Panc1 (cell line): Measurements from ENCODE around the gene ZBED5. TPM values are rescaled to one million over a fixed set of nuclear protein-coding genes. Genes with fewer than 3 reads are reported as not detected.

ENCODE experiments used
- ATAC-seq: fragments of 200-7000 bp; cut with Tn5 transposase; 2 replicates; pipeline ENCODE4 v1.9.1; 2020; ENCODE audit warnings: mild to moderate bottlenecking, moderate library complexity
- BruUV-seq: library from RNA; stranded (reverse); fragments of 400-500 nt; replicated peaks from 2 replicates; lab custom pipeline; 2021; lab: Mats Ljungman, UMichigan
- CTCF ChIA-PET: fragments of 300-600 bp; sonication (Branson Sonifier 250); formaldehyde crosslinking; loops from one replicate; lab custom pipeline; 2022; ENCODE audit warnings: antibody characterized with exemption; lab: Charles Lee
- POLR2A ChIA-PET: fragments of 300-600 bp; sonication (Branson Sonifier 250); formaldehyde crosslinking; loops from one replicate; lab custom pipeline; 2022; ENCODE audit warnings: antibody characterized with exemption; lab: Charles Lee
- DNase-seq: peaks from one replicate; pipeline ENCODE4 v3.0.0-alpha.2; 2010; ENCODE audit warnings: low read depth, low spot score
- H3K27ac ChIP-seq: 2 replicates; pipeline ENCODE4 v1.5.1; 2011; ENCODE audit warnings: mild to moderate bottlenecking, low read length, inconsistent platforms
- H3K27me3 ChIP-seq: fragments of 200-500 bp; sonication (Bioruptor generic); 2 replicates; pipeline ENCODE4 v1.6.0; 2014; ENCODE audit warnings: low read length, inconsistent platforms; ENCODE audit not compliant: control insufficient read depth, insufficient read depth
- H3K36me3 ChIP-seq: fragments of 200-500 bp; sonication (Bioruptor generic); 2 replicates; pipeline ENCODE4 v1.5.1; 2014; ENCODE audit warnings: inconsistent platforms, mild to moderate bottlenecking, low read length, moderate library complexity; ENCODE audit not compliant: control insufficient read depth, insufficient read depth
- H3K4me1 ChIP-seq: 2 replicates; pipeline ENCODE4 v1.5.1; 2011; ENCODE audit warnings: inconsistent platforms, mild to moderate bottlenecking, low read length, moderate library complexity; ENCODE audit not compliant: control insufficient read depth, insufficient read depth
- H3K4me3 ChIP-seq, 2 experiments: 2 replicates each; pipeline ENCODE4 v1.5.1; 2011 to 2012; ENCODE audit warnings: low read depth in 2 of 2, low read length in 2 of 2, mild to moderate bottlenecking in 2 of 2, inconsistent platforms in 1 of 2, moderate library complexity in 1 of 2
- H3K9me3 ChIP-seq: fragments of 200-500 bp; sonication (Bioruptor generic); 2 replicates; pipeline ENCODE4 v1.5.1; 2014; ENCODE audit warnings: low read depth, mild to moderate bottlenecking, inconsistent platforms, low read length, moderate library complexity; ENCODE audit not compliant: control insufficient read depth, insufficient read depth
- CTCF ChIP-seq: fragments of 450-650 bp; IDR thresholded peaks from 2 replicates; pipeline ENCODE4 v1.5.1; 2017; ENCODE audit warnings: mild to moderate bottlenecking
- POLR2AphosphoS5 ChIP-seq: IDR thresholded peaks from 2 replicates; pipeline ENCODE4 v1.6.1; 2012; ENCODE audit warnings: mild to moderate bottlenecking, low read depth, low read length, moderate library complexity
- REST ChIP-seq, 2 experiments: IDR thresholded peaks; 2 replicates each; pipeline ENCODE4 v1.6.1; 2011 to 2012; ENCODE audit warnings: low read depth in 2 of 2, control low read depth in 1 of 2, low read length in 1 of 2, mild to moderate bottlenecking in 1 of 2, moderate library complexity in 1 of 2; ENCODE audit not compliant: insufficient read depth in 1 of 2
- SIN3A ChIP-seq: IDR thresholded peaks from 2 replicates; pipeline ENCODE4 v1.6.1; 2012; ENCODE audit warnings: low read depth, mild to moderate bottlenecking, low read length, moderate library complexity, borderline replicate concordance; ENCODE audit not compliant: insufficient read depth
- TCF7L2 ChIP-seq: IDR thresholded peaks from 2 replicates; pipeline ENCODE4 v1.6.1; 2011; ENCODE audit warnings: mild to moderate bottlenecking, low read depth, low read length, inconsistent platforms
- in situ Hi-C: cut with HindIII; loops from 2 replicates; pipeline ENCODE4 v1.10.0; 2016; ENCODE audit warnings: low sequenced_read_pairs, low pct_unique_long_range_greater_than_20kb
- intact Hi-C: fragments of 100-400 bp; cut with micrococcal nuclease; formaldehyde crosslinking; loops from one replicate; pipeline ENCODE4 v1.10.0; 2022; ENCODE audit not compliant: unreplicated experiment
- total RNA-seq: library from RNA; stranded (reverse); gene quantifications from one replicate; pipeline ENCODE4 v1.2.1, GENCODE V29; 2021; ENCODE audit not compliant: unreplicated experiment

ZBED5 gene
- total RNA-seq, 1 experiment from 2014 or later = 114 TPM

GRCh38 chr11:10898003-10898762 is 40.3 kb upstream of the ZBED5 start:
- CTCF ChIA-PET = no interaction called here
- intact Hi-C loops (no loop called here), in situ Hi-C loops (no loop called here)
- H3K27me3 ChIP-seq = no peaks in the 10 kb centered on the region
- H3K4me1 ChIP-seq = peaks cover 35% of the 10 kb centered on the region
- no peak for TF ChIP-seq CTCF
- no peak for TF ChIP-seq POLR2AphosphoS5
- no peak for TF ChIP-seq TCF7L2
- no peak for TF ChIP-seq SIN3A
- no peak for TF ChIP-seq REST (IDR thresholded peaks at IDR 0.05; ENCODE audit: insufficient read depth in 1 of 2, low read depth in 2 of 2, low read length in 1 of 2)
- POLR2A ChIA-PET = no interaction called here
- H3K9me3 ChIP-seq = no peaks in the 10 kb centered on the region; the same call in 1 of the 2 replicates
- ATAC-seq (no peak), DNase-seq (no peak)
- peak overlapping the region; percentile 90 for H3K27ac ChIP-seq
- no peaks in the 10 kb centered on the region for H3K36me3 ChIP-seq
- H3K4me3 ChIP-seq = no peak overlapping the region
- no TSS peak for BruUV-seq

- POLR2A ChIA-PET = no interaction called here
- BruUV-seq = no TSS peak
- Histone ChIP-seq H3K27ac (peak overlapping the region; percentile 90), H3K27me3 (no peaks in the 10 kb centered on the region), H3K36me3 (no peaks in the 10 kb centered on the region), H3K4me1 (peaks cover 35% of the 10 kb centered on the region), H3K9me3 (no peaks in the 10 kb centered on the region; the same call in 1 of the 2 replicates), H3K4me3 (no peak overlapping the region)
- intact Hi-C loops (no loop called here), in situ Hi-C loops (no loop called here)
- no peak for DNase-seq
- CTCF ChIA-PET = no interaction called here
- no peak for TF ChIP-seq CTCF
- TF ChIP-seq TCF7L2 = no peak
- TF ChIP-seq POLR2AphosphoS5 = no peak
- TF ChIP-seq REST (IDR thresholded peaks at IDR 0.05; ENCODE audit: insufficient read depth in 1 of 2, low read depth in 2 of 2, low read length in 1 of 2) = no peak
- no peak for TF ChIP-seq SIN3A
- no peak for ATAC-seq
Observed at GRCh38 chr11:10897150-10897549, 39.3 kb upstream of the ZBED5 start.
